HepG2 (cell line): Measurements from ENCODE around the gene RILP. TPM values are rescaled to one million over a fixed set of nuclear protein-coding genes. Genes with fewer than 3 reads are reported as not detected.

Experiments
- ARNTL ChIP-seq: sonication (generic); formaldehyde crosslinking; IDR thresholded peaks from 2 replicates; pipeline ENCODE4 v1.4.0; 2020; ENCODE audit warnings: mild to moderate bottlenecking, missing genetic modification reagents
- ATAD3A ChIP-seq: sonication (generic); formaldehyde crosslinking; IDR thresholded peaks from 2 replicates; pipeline ENCODE4 v1.4.0; 2020; ENCODE audit warnings: missing genetic modification reagents
- ATF5 ChIP-seq: sonication (generic); formaldehyde crosslinking; IDR thresholded peaks from 2 replicates; pipeline ENCODE4 v1.4.0; 2020; ENCODE audit warnings: mild to moderate bottlenecking, low read depth, missing genetic modification reagents
- CEBPG ChIP-seq: IDR thresholded peaks from 2 replicates; pipeline ENCODE4 v1.6.1; 2016
- EED ChIP-seq: sonication (generic); formaldehyde crosslinking; IDR thresholded peaks from 2 replicates; pipeline ENCODE4 v1.5.0; 2020; ENCODE audit warnings: mild to moderate bottlenecking, missing genetic modification reagents
- ELF1 ChIP-seq: sonication (generic); formaldehyde crosslinking; IDR thresholded peaks from 2 replicates; pipeline ENCODE4 v1.4.0; 2020; ENCODE audit warnings: missing genetic modification reagents
- KDM6A ChIP-seq: IDR thresholded peaks from 2 replicates; pipeline ENCODE4 v1.6.1; 2016; ENCODE audit warnings: low read depth
- NCOA5 ChIP-seq: sonication (generic); formaldehyde crosslinking; IDR thresholded peaks from 2 replicates; pipeline ENCODE4 v1.4.0; 2020; ENCODE audit warnings: missing genetic modification reagents
- NFATC3 ChIP-seq: sonication (generic); formaldehyde crosslinking; IDR thresholded peaks from 2 replicates; pipeline ENCODE4 v1.5.1; 2020; ENCODE audit warnings: mild to moderate bottlenecking, missing genetic modification reagents
- PCBP2 ChIP-seq: fragments of 200-400 bp; formaldehyde crosslinking; optimal IDR thresholded peaks from 2 replicates; pipeline ENCODE3; 2018; ENCODE audit warnings: low read length, low read depth; ENCODE audit not compliant: poor library complexity, severe bottlenecking
- PHF21A ChIP-seq: sonication (generic); formaldehyde crosslinking; IDR thresholded peaks from 2 replicates; pipeline ENCODE4 v1.5.0; 2020; ENCODE audit warnings: mild to moderate bottlenecking, missing genetic modification reagents
- RNF2 ChIP-seq: fragments of 450-650 bp; conservative IDR thresholded peaks from 2 replicates; pipeline ENCODE4 v1.6.1; 2016; ENCODE audit warnings: low read depth
- RNF219 ChIP-seq: sonication (generic); formaldehyde crosslinking; IDR thresholded peaks from 2 replicates; pipeline ENCODE4 v1.5.0; 2020; ENCODE audit warnings: mild to moderate bottlenecking, missing genetic modification reagents
- SP4 ChIP-seq: sonication (generic); formaldehyde crosslinking; IDR thresholded peaks from 2 replicates; pipeline ENCODE4 v1.8.1; 2023; ENCODE audit warnings: mild to moderate bottlenecking, missing genetic modification reagents
- ZBTB39 ChIP-seq: sonication (generic); formaldehyde crosslinking; IDR thresholded peaks from 2 replicates; pipeline ENCODE4 v1.5.0; 2020; ENCODE audit warnings: missing genetic modification reagents
- ZMAT5 ChIP-seq: sonication (generic); formaldehyde crosslinking; IDR thresholded peaks from 2 replicates; pipeline ENCODE4 v1.5.0; 2020; ENCODE audit warnings: mild to moderate bottlenecking, low read depth, missing genetic modification reagents, borderline replicate concordance
- ZNF12 ChIP-seq: sonication (generic); formaldehyde crosslinking; IDR thresholded peaks from 2 replicates; pipeline ENCODE4 v1.5.0; 2020; ENCODE audit warnings: missing genetic modification reagents
- ZNF780A ChIP-seq: sonication (generic); formaldehyde crosslinking; IDR thresholded peaks from 2 replicates; pipeline ENCODE4 v1.8.0; 2022; ENCODE audit warnings: mild to moderate bottlenecking, missing genetic modification reagents, moderate library complexity
- polyA plus RNA-seq, 8 experiments: library from polyadenylated mRNA; depleted of rRNA in 3 of 8; stranded (reverse) in 7 of 8; unstranded in 1 of 8; fragments of >200 nt; fragmentation: Illumina TruSeq in 4 of 8; extraction: Trizol in 4 of 8; gene quantifications; 2 replicates each; pipeline versions ENCODE4 v1.2.1 to v1.2.3, GENCODE V29; 2011 to 2016; ENCODE audit warnings: low read depth in 4 of 8, missing spikeins in 1 of 8, mixed read lengths in 1 of 8; ENCODE audit not compliant: insufficient read depth in 1 of 8
- total RNA-seq, 5 experiments: library from RNA; depleted of rRNA; stranded (reverse); fragments of >200 nt; fragmentation: Illumina TruSeq; extraction: Trizol; gene quantifications; 2 replicates each; pipeline ENCODE4 v1.2.3, GENCODE V29; 2016; ENCODE audit warnings: low read depth in 1 of 5
- TF ChIP-seq, protein P1 (sequence below): sonication (generic); formaldehyde crosslinking; IDR thresholded peaks from 2 replicates; pipeline ENCODE4 v1.4.0; 2020; ENCODE audit warnings: missing genetic modification reagents, borderline replicate concordance
- TF ChIP-seq, protein P2 (sequence below): sonication (generic); formaldehyde crosslinking; IDR thresholded peaks from 2 replicates; pipeline ENCODE4 v1.8.0; 2023; ENCODE audit warnings: mild to moderate bottlenecking, missing genetic modification reagents

RILP gene
- total and polyA plus RNA-seq, 2 of the 13 experiments (the other 11 are each of a cell fraction or from before 2014, with no cell fraction given) = 6.6 to 8.1 TPM

GRCh38 chr17:1684378-1685189 lies 34.9 kb upstream of the RILP start, which contains the start of gene PRPF8 (continued):
- TF ChIP-seq RNF2 (0 out of 2 replicates have a peak, but pooled peaks have one; percentile 44), ZBTB39 (0 out of 2 replicates have a peak, but pooled peaks have one; percentile 56), CEBPG (CRISPR knock-in tag) (peak; percentile 58), KDM6A (CRISPR knock-in tag) (no peak), RNF219 (CRISPR knock-in tag) (0 out of 2 replicates have a peak, but pooled peaks have one; percentile 33), ATAD3A (CRISPR knock-in tag) (no peak), EED (CRISPR knock-in tag) (no peak), PHF21A (CRISPR knock-in tag) (no peak), NCOA5 (CRISPR knock-in tag) (no peak), ARNTL (CRISPR knock-in tag) (no peak), ZNF780A (no peak), PCBP2 (no peak), NFATC3 (CRISPR knock-in tag) (no peak), ZMAT5 (CRISPR knock-in tag) (no peak), ELF1 (CRISPR knock-in tag) (peak; percentile 82), SP4 (CRISPR knock-in tag) (peak; percentile 95), ZNF12 (CRISPR knock-in tag) (no peak), ATF5 (CRISPR knock-in tag) (0 out of 2 replicates have a peak, but pooled peaks have one; percentile 80)
- TF ChIP-seq, protein P1, sequence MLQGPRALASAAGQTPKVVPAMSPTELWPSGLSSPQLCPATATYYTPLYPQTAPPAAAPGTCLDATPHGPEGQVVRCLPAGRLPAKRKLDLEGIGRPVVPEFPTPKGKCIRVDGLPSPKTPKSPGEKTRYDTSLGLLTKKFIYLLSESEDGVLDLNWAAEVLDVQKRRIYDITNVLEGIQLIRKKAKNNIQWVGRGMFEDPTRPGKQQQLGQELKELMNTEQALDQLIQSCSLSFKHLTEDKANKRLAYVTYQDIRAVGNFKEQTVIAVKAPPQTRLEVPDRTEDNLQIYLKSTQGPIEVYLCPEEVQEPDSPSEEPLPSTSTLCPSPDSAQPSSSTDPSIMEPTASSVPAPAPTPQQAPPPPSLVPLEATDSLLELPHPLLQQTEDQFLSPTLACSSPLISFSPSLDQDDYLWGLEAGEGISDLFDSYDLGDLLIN (CRISPR knock-in tag) = no peak
- TF ChIP-seq, protein P2, sequence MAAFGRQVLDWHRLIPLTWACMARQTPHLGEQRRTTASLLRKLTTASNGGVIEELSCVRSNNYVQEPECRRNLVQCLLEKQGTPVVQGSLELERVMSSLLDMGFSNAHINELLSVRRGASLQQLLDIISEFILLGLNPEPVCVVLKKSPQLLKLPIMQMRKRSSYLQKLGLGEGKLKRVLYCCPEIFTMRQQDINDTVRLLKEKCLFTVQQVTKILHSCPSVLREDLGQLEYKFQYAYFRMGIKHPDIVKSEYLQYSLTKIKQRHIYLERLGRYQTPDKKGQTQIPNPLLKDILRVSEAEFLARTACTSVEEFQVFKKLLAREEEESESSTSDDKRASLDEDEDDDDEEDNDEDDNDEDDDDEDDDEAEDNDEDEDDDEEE (CRISPR knock-in tag) = no peak; the same call in 1 of the 2 replicates
